ENCODE data around the gene KIZ. TPM values are rescaled to one million over a fixed set of nuclear protein-coding genes. Genes with fewer than 3 reads are reported as not detected.

KIZ gene
- total and polyA plus RNA-seq, 2 of the 4 experiments (the other 2 are of a cell fraction): 9.9 to 14.0 TPM

DNA sequence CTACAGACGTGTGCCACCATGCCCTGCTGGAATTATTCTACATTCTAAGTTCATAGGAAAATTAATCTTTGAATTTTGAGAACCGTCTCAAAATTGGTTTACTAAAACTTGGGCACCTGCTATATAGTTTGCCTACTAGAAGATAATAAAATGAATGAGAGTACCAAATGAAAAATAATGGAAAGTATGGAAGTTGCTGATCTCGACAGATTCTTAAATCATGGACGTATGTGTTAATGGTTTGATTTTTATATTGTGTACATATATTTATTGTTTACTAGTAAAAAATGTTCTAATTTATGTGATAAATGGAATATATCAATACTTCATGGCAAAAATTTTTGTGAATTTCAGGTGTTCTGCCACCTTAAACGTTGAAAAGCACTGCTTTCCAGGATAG is 60.0 kb downstream of the KIZ start:
- Histone ChIP-seq H3K4ac (ENCODE audit: low read depth, low read length) (no peak overlapping the region), H3K79me1 (ENCODE audit: low read depth in 1 of 2, low read length in 2 of 2) (peaks cover 0 to 3% of the 10 kb centered on the region in 2 experiments; a peak in 2 of 4 replicates), H3K9me3 (ENCODE audit: control insufficient read depth, insufficient read depth, low read length) (no peaks in the 10 kb centered on the region), H3K4me3 (ENCODE audit: insufficient read depth, low read depth, low read length) (no peak overlapping the region), H3K14ac (replicated peaks; ENCODE audit: low read depth, low read length) (no peak overlapping the region), H2BK15ac (ENCODE audit: low read depth, low read length) (no peak overlapping the region), H3K27ac (ENCODE audit: insufficient read depth, low read length) (no peak overlapping the region), H3K23ac (ENCODE audit: low read depth, low read length) (no peak overlapping the region), H4K8ac (ENCODE audit: low read depth in 2 of 2, low read length in 2 of 2) (no peak overlapping the region), H4K5ac (ENCODE audit: low read depth, low read length) (no peak overlapping the region), H3K36me3 (ENCODE audit: control insufficient read depth, insufficient read depth, low read length) (no peaks in the 10 kb centered on the region), H4K91ac (ENCODE audit: insufficient read depth, low read depth, low read length) (no peak overlapping the region), H2BK5ac (ENCODE audit: low read depth, low read length, poor library complexity, severe bottlenecking) (no peak overlapping the region), H3K18ac (ENCODE audit: low read depth, low read length) (no peak overlapping the region), H2AFZ (replicated peaks; ENCODE audit: low read length, poor library complexity) (no peak overlapping the region), H3K4me2 (ENCODE audit: low read depth, low read length) (no peak overlapping the region), H2AK9ac (replicated peaks; ENCODE audit: low read depth, low read length, poor library complexity) (no peak overlapping the region), H4K20me1 (ENCODE audit: insufficient read depth, low read length) (no peaks in the 10 kb centered on the region), H3K27me3 (ENCODE audit: control insufficient read depth, insufficient read depth, low read length) (no peaks in the 10 kb centered on the region), H2BK20ac (ENCODE audit: low read depth, low read length) (no peak overlapping the region), H2BK120ac (ENCODE audit: low read depth, low read length) (no peak overlapping the region), H3K9me1 (ENCODE audit: insufficient read depth, low read length) (peaks cover 10% of the 10 kb centered on the region; the same call in 1 of the 2 replicates), H3K56ac (ENCODE audit: extremely low read depth, insufficient read depth, low read length) (no peak overlapping the region), H3K4me1 (ENCODE audit: control insufficient read depth, insufficient read depth, low read length) (peaks cover 9% of the 10 kb centered on the region), H2AK5ac (ENCODE audit: low read depth, low read length) (no peak overlapping the region), H3K9ac (ENCODE audit: low read depth, low read length) (no peak overlapping the region)
- in situ Hi-C loops (cut with MboI; ENCODE audit: low sequenced_read_pairs): no loop called here
- ChIA-PET POLR2A (ENCODE audit: unreplicated experiment) (no interaction called here), CTCF (no interaction called here)
- intact Hi-C loops (cut with micrococcal nuclease): no loop called here
- no TSS peak for BruUV-seq (replicated peaks)
- DNase-seq (no peak), ATAC-seq (ENCODE audit: low read depth) (no peak)
- no CpG with 5 or more reads among the region's 5 CpGs for WGBS, 2 experiments (ENCODE audit: extremely low coverage in 2 of 2, insufficient read length in 1 of 2)
- peak; percentile 65 for TF ChIP-seq MAFK (IDR thresholded peaks at IDR 0.05; ENCODE audit: low read depth, low read length)
- TF ChIP-seq POLR2A (IDR thresholded peaks at IDR 0.05; ENCODE audit: low read depth, low read length): no peak
- dilution Hi-C loops (cut with HindIII; ENCODE audit: low sequenced_read_pairs, unreplicated experiment): no loop called here

Data from IMR-90 (cell line).